Ovary (tissue), 9 donors: Measurements from ENCODE around the gene EGLN1. TPM values are rescaled to one million over a fixed set of nuclear protein-coding genes. Genes with fewer than 3 reads are reported as not detected.
"Not testable (repeated sequence)": the region's sequence is repeated elsewhere in the genome, so short reads cannot be mapped to it uniquely, and the experiment has no call there.

Source experiments
- DNase-seq, 5 donors: peaks; one replicate each; pipeline ENCODE4 v3.0.0-alpha.2; 2019 to 2020
- H3K27ac ChIP-seq, 2 donors: fragments of 200-600 bp; one replicate each; pipeline versions ENCODE4 v1.5.1 to v1.8.0; 2019 to 2022
- H3K27me3 ChIP-seq: fragments of 200-600 bp; one replicate; pipeline ENCODE4 v1.8.0; 2022
- H3K36me3 ChIP-seq: fragments of 200-600 bp; sonication (generic); one replicate; pipeline ENCODE4 v1.5.1; 2019
- H3K4me1 ChIP-seq: one replicate; pipeline ENCODE4 v1.8.1; 2013; ENCODE audit warnings: mild to moderate bottlenecking, moderate library complexity; ENCODE audit not compliant: insufficient read depth
- H3K4me3 ChIP-seq: fragments of 200-600 bp; sonication (generic); one replicate; pipeline ENCODE4 v1.5.1; 2017
- H3K9me3 ChIP-seq, 2 donors: fragments of 200-600 bp in 1 of 2; sonication (generic) in 1 of 2; one replicate each; pipeline versions ENCODE4 v1.5.1 to v1.8.1; 2013 to 2019; ENCODE audit warnings: mild to moderate bottlenecking in 1 of 2, moderate library complexity in 1 of 2
- CTCF ChIP-seq, 3 donors: fragments of 450-650 bp in 2 of 3; fragments of 200-600 bp in 1 of 3; IDR thresholded peaks; one replicate each; pipeline versions ENCODE4 v1.5.1 to v1.8.0; 2016 to 2022; ENCODE audit warnings: antibody characterized with exemption in 3 of 3, mild to moderate bottlenecking in 1 of 3
- EP300 ChIP-seq: sonication (generic); formaldehyde crosslinking; IDR thresholded peaks from one replicate; pipeline ENCODE4 v1.6.1; 2017; ENCODE audit warnings: antibody characterized with exemption
- POLR2A ChIP-seq: fragments of 450-650 bp; IDR thresholded peaks from one replicate; pipeline ENCODE4 v1.6.1; 2017; ENCODE audit warnings: antibody characterized with exemption, mild to moderate bottlenecking, moderate library complexity
- WGBS, 3 donors: extraction: QIAGEN DNeasy Blood & Tissue Kit in 1 of 3; methylation state at CpG; one replicate each; pipeline versions ENCODE4 v1.1.5 to v1.1.7; 2013 to 2017; 5-methylcytosine and 5-hydroxymethylcytosine counted together
- intact Hi-C, 4 donors: fragments of 100-400 bp; cut with DNase I; formaldehyde crosslinking; loops; one replicate each; pipeline versions ENCODE4 v1.11.0 to v1.15.1; 2022 to 2023
- polyA plus RNA-seq, 2 donors: library from polyadenylated mRNA; stranded (reverse); fragments of 200-250 nt in 1 of 2; fragments of 350-450 nt in 1 of 2; fragmentation: Illumina TruSeq in 1 of 2; extraction: RNeasy Lipid Tissue Mini Kit (QIAGEN cat#74804) in 1 of 2; gene quantifications; one replicate each; pipeline ENCODE4 v1.2.3, GENCODE V29; 2013 to 2014
- total RNA-seq, 7 donors: library from RNA; depleted of rRNA in 2 of 7; stranded (reverse); fragments of >200 nt in 2 of 7; fragmentation: NEBNext Ultra II Directional in 3 of 7; extraction: Animal tissue kit (Norgen Biotek cat#: 25700) in 3 of 7; gene quantifications; one replicate each; pipeline versions ENCODE4 v1.1.0 to v1.2.4, GENCODE V29; 2016 to 2023
- donor health status: DM: no; HTN: no; CAD: no; lungs with moderate emphysema.
- donor health status: DM: no; HTN: no; CAD: no.
- donor health status: Bipolar disorder and iron deficiency.
- donor health status: DM: yes; HTN: yes; CAD: no.
- donor health status: DM: no; HTN: no; CAD: no.
- donor health status: DM: yes; HTN: yes; CAD: no.

The EGLN1 gene
- total and polyA plus RNA-seq, 9 donors = 18.5 to 52.0 (median 39.1) TPM

GRCh38 chr1:231351816-231352215 lies 70.3 kb downstream of the EGLN1 start:
- no peak overlapping the region for H3K27ac ChIP-seq
- no peaks in the 10 kb centered on the region for H3K4me1 ChIP-seq
- no peaks in the 10 kb centered on the region for H3K9me3 ChIP-seq
- no peak overlapping the region for H3K4me3 ChIP-seq
- intact Hi-C loops = loop anchor here in 1 of 4 donors (10.0 kb wide), 1 partner anchor 253 kb away; no protein-coding TSS in a partner anchor
- H3K27me3 ChIP-seq = no peaks in the 10 kb centered on the region
- TF ChIP-seq EP300 (no peak), POLR2A (no peak)
- no peak for DNase-seq
- H3K36me3 ChIP-seq = no peaks in the 10 kb centered on the region
- WGBS, 3 donors = 58 to 61% (median 60%) methylated on average over 2 of the region's 2 CpGs

GRCh38 chr1:231348856-231349255 lies 73.2 kb downstream of the EGLN1 start:
- H3K9me3 ChIP-seq, DNase-seq, H3K27me3 ChIP-seq, intact Hi-C loops, H3K4me1 ChIP-seq, H3K36me3 ChIP-seq, H3K27ac ChIP-seq, H3K4me3 ChIP-seq: not testable (repeated sequence)
- WGBS, 3 donors = 93 to 97% (median 95%) methylated on average over 1 of the region's 1 CpG

GRCh38 chr1:231348442-231348841 lies 73.6 kb downstream of the EGLN1 start:
- H3K4me1 ChIP-seq = no peaks in the 10 kb centered on the region
- WGBS, 3 donors = 95 to 96% (median 95%) methylated on average over 4 of the region's 4 CpGs
- no peak overlapping the region for H3K4me3 ChIP-seq
- no peak overlapping the region for H3K27ac ChIP-seq
- no peaks in the 10 kb centered on the region for H3K9me3 ChIP-seq
- no peaks in the 10 kb centered on the region for H3K36me3 ChIP-seq
- TF ChIP-seq CTCF (IDR thresholded peaks at IDR 0.05) (no peak), POLR2A (no peak), EP300 (no peak)
- intact Hi-C loops = no loop called here
- DNase-seq = no peak
- H3K27me3 ChIP-seq = no peaks in the 10 kb centered on the region

GRCh38 chr1:231347961-231348360 lies 74.1 kb downstream of the EGLN1 start:
- TF ChIP-seq CTCF (IDR thresholded peaks at IDR 0.05) (no peak), EP300 (no peak), POLR2A (no peak)
- intact Hi-C loops = no loop called here
- WGBS, 3 donors = 93 to 94% (median 93%) methylated on average over 4 of the region's 4 CpGs
- DNase-seq = no peak
- Histone ChIP-seq H3K4me3 (no peak overlapping the region), H3K36me3 (no peaks in the 10 kb centered on the region), H3K4me1 (no peaks in the 10 kb centered on the region), H3K27me3 (no peaks in the 10 kb centered on the region), H3K9me3 (no peaks in the 10 kb centered on the region), H3K27ac (no peak overlapping the region)

GRCh38 chr1:231340328-231341013 lies 81.6 kb downstream of the EGLN1 start:
- intact Hi-C loops = no loop called here
- 91 to 96% (median 95%) methylated on average over 6 of the region's 6 CpGs for WGBS, 3 donors
- H3K4me3 ChIP-seq = no peak overlapping the region
- DNase-seq = no peak
- H3K4me1 ChIP-seq = peaks cover 14% of the 10 kb centered on the region
- no peak overlapping the region for H3K27ac ChIP-seq
- TF ChIP-seq EP300 (no peak), CTCF (IDR thresholded peaks at IDR 0.05) (no peak), POLR2A (no peak)
- no peaks in the 10 kb centered on the region for H3K27me3 ChIP-seq
- H3K9me3 ChIP-seq = no peaks in the 10 kb centered on the region
- no peaks in the 10 kb centered on the region for H3K36me3 ChIP-seq
